NB4 (cell line): Measurements from ENCODE around the gene RGS19.

ENCODE experiments used
- POLR2A ChIP-seq: IDR thresholded peaks from 2 replicates; pipeline ENCODE4 v1.6.1; 2011; ENCODE audit warnings: mild to moderate bottlenecking; ENCODE audit not compliant: insufficient read length; ENCODE audit errors: extremely low read depth
- TF ChIP-seq, protein P1 (sequence below): IDR thresholded peaks from one replicate; pipeline ENCODE4 v1.5.1; 2012; ENCODE audit warnings: low read depth, low read length
- TF ChIP-seq, protein P2 (sequence below): IDR thresholded peaks from 2 replicates; pipeline ENCODE4 v1.6.1; 2011; ENCODE audit warnings: low read depth, low read length

DNA sequence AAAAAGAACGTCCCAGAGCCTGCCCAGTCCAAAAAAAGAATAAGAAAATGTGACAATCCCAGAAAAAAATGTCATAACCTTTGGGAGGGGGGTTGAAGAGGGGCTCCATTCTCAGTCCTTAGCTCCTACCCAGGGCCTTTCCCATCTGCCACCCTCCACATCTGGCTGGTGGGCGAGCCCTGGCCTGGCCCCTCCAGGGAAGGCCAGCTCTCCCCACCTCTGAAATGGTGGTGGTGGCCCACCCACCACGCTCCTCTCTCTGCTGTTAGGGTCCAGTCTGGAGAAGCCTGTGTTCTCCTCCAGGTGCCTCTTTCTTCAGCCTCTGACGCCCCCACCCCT is 415 bp downstream of the RGS19 start:
- TF ChIP-seq, protein P1, sequence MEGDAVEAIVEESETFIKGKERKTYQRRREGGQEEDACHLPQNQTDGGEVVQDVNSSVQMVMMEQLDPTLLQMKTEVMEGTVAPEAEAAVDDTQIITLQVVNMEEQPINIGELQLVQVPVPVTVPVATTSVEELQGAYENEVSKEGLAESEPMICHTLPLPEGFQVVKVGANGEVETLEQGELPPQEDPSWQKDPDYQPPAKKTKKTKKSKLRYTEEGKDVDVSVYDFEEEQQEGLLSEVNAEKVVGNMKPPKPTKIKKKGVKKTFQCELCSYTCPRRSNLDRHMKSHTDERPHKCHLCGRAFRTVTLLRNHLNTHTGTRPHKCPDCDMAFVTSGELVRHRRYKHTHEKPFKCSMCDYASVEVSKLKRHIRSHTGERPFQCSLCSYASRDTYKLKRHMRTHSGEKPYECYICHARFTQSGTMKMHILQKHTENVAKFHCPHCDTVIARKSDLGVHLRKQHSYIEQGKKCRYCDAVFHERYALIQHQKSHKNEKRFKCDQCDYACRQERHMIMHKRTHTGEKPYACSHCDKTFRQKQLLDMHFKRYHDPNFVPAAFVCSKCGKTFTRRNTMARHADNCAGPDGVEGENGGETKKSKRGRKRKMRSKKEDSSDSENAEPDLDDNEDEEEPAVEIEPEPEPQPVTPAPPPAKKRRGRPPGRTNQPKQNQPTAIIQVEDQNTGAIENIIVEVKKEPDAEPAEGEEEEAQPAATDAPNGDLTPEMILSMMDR: no peak
- TF ChIP-seq, protein P2, sequence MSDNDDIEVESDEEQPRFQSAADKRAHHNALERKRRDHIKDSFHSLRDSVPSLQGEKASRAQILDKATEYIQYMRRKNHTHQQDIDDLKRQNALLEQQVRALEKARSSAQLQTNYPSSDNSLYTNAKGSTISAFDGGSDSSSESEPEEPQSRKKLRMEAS: no peak
- TF ChIP-seq POLR2A: no peak
